GM21515 (cell line): ENCODE results near the gene ZFP57.

Experiments
- ATAC-seq: cut with Tn5 transposase; IDR thresholded peaks from one replicate; pipeline ENCODE4 v1.9.1; 2021; ENCODE audit not compliant: unreplicated experiment

The ZFP57 gene

GRCh38 chr6:29626948-29627754 lies 53.8 kb downstream of the ZFP57 start:
- no peak for ATAC-seq

GRCh38 chr6:29625337-29625930 lies 55.5 kb downstream of the ZFP57 start:
- no peak for ATAC-seq

GRCh38 chr6:29624520-29624961 lies 56.4 kb downstream of the ZFP57 start:
- ATAC-seq: no peak
